Right cardiac atrium (tissue), 5 donors: ENCODE data around the gene TSEN34. TPM values are rescaled to one million over a fixed set of nuclear protein-coding genes. Genes with fewer than 3 reads are reported as not detected.
"Not testable (repeated sequence)": the region's sequence is repeated elsewhere in the genome, so short reads cannot be mapped to it uniquely, and the experiment has no call there.

Experiments
- ATAC-seq, 2 donors: fragments of 200-7000 bp; cut with Tn5 transposase; one replicate each; pipeline versions ENCODE4 v1.8.0 to v1.9.1; 2020; ENCODE audit warnings: moderate library complexity in 2 of 2, mild to moderate bottlenecking in 1 of 2
- DNase-seq, 3 donors: peaks; one replicate each; pipeline ENCODE4 v3.0.0-alpha.2; 2020
- H3K27ac ChIP-seq: one replicate; pipeline ENCODE4 v1.5.1; 2013; ENCODE audit warnings: mild to moderate bottlenecking, low read length, control low read depth, moderate library complexity
- H3K27me3 ChIP-seq: one replicate; pipeline ENCODE4 v1.6.1; 2013; ENCODE audit not compliant: control insufficient read depth, insufficient read depth
- H3K4me1 ChIP-seq: one replicate; pipeline ENCODE4 v1.6.1; 2013; ENCODE audit warnings: low read length; ENCODE audit not compliant: control insufficient read depth, insufficient read depth
- H3K4me3 ChIP-seq: one replicate; pipeline ENCODE4 v1.5.1; 2013; ENCODE audit warnings: low read length, control low read depth
- H3K9me3 ChIP-seq: one replicate; pipeline ENCODE4 v1.6.1; 2013; ENCODE audit warnings: low read length; ENCODE audit not compliant: control insufficient read depth
- WGBS: extraction: QIAGEN DNeasy Blood & Tissue Kit; methylation state at CpG from one replicate; pipeline ENCODE4 v1.1.7; 2013; 5-methylcytosine and 5-hydroxymethylcytosine counted together
- intact Hi-C, 4 donors: fragments of 100-400 bp; cut with DNase I; formaldehyde crosslinking; loops; one replicate each; pipeline versions ENCODE4 v1.11.0 to v1.14.0; 2022 to 2023
- polyA plus RNA-seq: library from polyadenylated mRNA; stranded (reverse); fragments of 200-250 nt; gene quantifications from one replicate; pipeline ENCODE4 v1.2.3, GENCODE V29; 2013
- total RNA-seq, 4 donors: library from RNA; stranded (reverse); fragmentation: NEBNext Ultra II Directional; extraction: Animal tissue kit (Norgen Biotek cat#: 25700); gene quantifications; one replicate each; pipeline ENCODE4 v1.2.1, GENCODE V29; 2021
- donor health status: healthy with polysubstance abuse.
- donor health status: DM: no; HTN: yes; CAD: no.
- donor health status: DM: no; HTN: no; CAD: no.
- donor health status: DM: no; HTN: yes; CAD: no; lungs with severe emphysema.
- donor health status: DM: yes; HTN: yes; CAD: no.

TSEN34 gene
- total and polyA plus RNA-seq, 5 donors: 17.6 to 22.1 (median 18.4) TPM

DNA sequence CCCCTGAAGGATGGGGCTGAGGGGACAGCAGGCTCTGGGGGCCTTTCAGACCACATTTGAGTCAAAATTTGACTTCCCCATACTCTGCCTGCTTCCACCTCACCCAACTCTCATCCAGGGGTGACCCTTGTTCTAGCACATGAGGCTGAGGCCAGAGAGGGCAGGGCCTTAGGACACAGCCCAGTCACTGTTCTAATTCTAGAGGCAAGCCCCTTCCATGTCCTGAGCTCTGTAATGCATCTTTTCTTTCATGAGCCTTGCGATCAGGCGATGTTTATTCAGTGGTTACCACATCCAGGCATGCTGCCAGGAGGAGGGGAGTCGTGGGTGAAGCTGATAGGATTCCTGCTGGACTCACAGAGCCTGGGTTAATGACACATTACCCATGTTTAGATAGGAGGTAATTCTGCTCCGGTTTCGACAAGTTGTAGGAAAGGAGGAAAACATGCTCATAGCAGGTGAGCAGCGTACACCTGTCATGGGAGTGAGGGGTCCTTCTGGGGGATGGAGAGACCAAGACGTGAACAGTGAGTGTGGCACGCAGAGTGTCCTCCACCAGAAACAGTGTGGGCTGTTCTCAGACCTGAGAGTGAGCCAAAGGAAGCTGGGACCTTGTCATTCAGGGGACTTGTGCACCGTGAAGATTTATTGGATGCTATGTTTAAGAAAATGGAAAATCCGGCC lies 18.8 kb downstream of the TSEN34 start:
- no peaks in the 10 kb centered on the region for H3K9me3 ChIP-seq
- intact Hi-C loops: no loop called here
- 29% methylated on average over 10 of the region's 10 CpGs for WGBS
- H3K27ac ChIP-seq: peak overlapping the region; percentile 86
- H3K27me3 ChIP-seq: no peaks in the 10 kb centered on the region
- peaks cover 16% of the 10 kb centered on the region for H3K4me1 ChIP-seq
- no peak overlapping the region for H3K4me3 ChIP-seq
- ATAC-seq (peak; percentile 76 to 78), DNase-seq (peak; percentile 91 to 95 (median 93))

DNA sequence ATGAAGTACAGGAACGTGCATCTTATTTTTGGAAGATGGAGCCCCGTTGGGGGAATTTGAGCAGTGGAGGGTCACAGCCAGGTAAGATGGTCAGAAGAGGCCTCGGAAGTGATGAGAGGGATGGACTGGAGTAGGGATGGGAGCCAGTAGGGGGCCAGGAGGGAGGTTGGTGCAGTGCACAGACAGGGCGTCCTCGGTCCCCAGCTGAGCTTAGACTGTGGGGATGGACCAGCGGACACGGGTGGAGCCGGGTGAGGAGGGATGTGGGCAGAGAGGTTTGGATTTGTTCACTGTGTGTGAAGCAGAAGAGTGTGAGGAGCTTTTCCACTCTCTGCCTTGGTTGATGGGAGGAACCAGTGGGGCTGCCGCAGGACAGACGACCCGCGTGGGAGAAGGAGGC lies 20.1 kb downstream of the TSEN34 start:
- H3K4me1 ChIP-seq: peaks cover 16% of the 10 kb centered on the region
- intact Hi-C loops: no loop called here
- H3K27me3 ChIP-seq: no peaks in the 10 kb centered on the region
- DNase-seq (peak in 1 of 3 donors; percentile 36), ATAC-seq (no peak)
- no peak overlapping the region for H3K4me3 ChIP-seq
- H3K27ac ChIP-seq: no peak overlapping the region
- WGBS: 87% methylated on average over 12 of the region's 12 CpGs
- H3K9me3 ChIP-seq: no peaks in the 10 kb centered on the region

DNA sequence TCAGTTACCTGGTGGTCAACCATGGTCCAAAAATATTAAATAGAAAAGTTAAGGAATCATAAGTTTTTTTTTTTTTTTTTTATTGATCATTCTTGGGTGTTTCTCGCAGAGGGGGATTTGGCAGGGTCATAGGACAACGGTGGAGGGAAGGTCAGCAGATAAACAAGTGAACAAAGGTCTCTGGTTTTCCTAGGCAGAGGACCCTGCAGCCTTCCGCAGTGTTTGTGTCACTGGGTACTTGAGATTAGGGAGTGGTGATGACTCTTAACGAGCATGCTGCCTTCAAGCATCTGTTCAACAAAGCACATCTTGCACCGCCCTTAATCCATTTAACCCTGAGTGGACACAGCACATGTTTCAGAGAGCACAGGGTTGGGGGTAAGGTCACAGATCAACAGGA lies 23.1 kb downstream of the TSEN34 start:
- WGBS: 36% methylated on average over 5 of the region's 5 CpGs
- DNase-seq, H3K4me3 ChIP-seq, intact Hi-C loops, ATAC-seq, H3K9me3 ChIP-seq, H3K27ac ChIP-seq, H3K27me3 ChIP-seq: not testable (repeated sequence)
- H3K4me1 ChIP-seq: peaks cover 11% of the 10 kb centered on the region

DNA sequence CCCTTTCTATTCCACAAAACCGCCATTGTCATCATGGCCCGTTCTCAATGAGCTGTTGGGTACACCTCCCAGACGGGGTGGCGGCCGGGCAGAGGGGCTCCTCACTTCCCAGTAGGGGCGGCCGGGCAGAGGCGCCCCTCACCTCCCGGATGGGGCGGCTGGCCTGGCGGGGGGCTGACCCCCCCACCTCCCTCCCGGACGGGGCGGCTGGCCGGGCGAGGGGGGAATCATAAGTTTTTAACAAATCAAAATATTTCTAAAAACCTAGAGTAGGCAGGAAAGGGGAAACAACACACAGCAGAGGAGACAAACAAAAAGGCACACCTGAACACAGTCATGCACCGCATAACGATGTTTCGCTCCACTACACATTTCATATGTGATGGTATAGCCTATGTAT lies 23.6 kb downstream of the TSEN34 start:
- H3K4me1 ChIP-seq, intact Hi-C loops, H3K27me3 ChIP-seq, H3K27ac ChIP-seq, H3K9me3 ChIP-seq, H3K4me3 ChIP-seq, ATAC-seq: not testable (repeated sequence)
- WGBS: 94% methylated on average over 16 of the region's 19 CpGs
- peak in 1 of 3 donors; percentile 11 for DNase-seq

DNA sequence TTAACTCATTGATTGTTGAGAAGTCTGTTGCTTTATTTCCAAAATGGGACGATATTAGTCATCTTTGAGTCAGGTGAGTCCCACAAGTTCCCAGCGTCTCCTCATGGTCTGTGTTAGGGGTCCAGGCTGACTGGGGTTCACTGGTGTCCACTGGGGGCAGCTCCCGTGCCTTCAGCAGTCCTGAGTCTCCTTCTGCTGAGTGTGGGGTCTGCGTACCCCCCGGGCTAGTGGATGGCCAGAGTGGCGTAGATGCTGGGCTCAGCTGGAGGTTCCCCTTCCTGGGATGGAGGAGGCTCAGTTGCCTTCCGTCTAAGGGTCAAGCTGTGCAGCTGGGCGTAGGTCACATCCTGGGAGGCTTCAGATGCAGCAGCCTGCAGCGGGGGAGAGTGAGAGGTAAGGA lies 25.8 kb downstream of the TSEN34 start:
- Histone ChIP-seq H3K4me1 (no peaks in the 10 kb centered on the region), H3K27ac (no peak overlapping the region), H3K9me3 (no peaks in the 10 kb centered on the region), H3K27me3 (no peaks in the 10 kb centered on the region), H3K4me3 (no peak overlapping the region)
- ATAC-seq (no peak), DNase-seq (peak in 1 of 3 donors; percentile 5)
- intact Hi-C loops: no loop called here
- 86% methylated on average over 9 of the region's 9 CpGs for WGBS

DNA sequence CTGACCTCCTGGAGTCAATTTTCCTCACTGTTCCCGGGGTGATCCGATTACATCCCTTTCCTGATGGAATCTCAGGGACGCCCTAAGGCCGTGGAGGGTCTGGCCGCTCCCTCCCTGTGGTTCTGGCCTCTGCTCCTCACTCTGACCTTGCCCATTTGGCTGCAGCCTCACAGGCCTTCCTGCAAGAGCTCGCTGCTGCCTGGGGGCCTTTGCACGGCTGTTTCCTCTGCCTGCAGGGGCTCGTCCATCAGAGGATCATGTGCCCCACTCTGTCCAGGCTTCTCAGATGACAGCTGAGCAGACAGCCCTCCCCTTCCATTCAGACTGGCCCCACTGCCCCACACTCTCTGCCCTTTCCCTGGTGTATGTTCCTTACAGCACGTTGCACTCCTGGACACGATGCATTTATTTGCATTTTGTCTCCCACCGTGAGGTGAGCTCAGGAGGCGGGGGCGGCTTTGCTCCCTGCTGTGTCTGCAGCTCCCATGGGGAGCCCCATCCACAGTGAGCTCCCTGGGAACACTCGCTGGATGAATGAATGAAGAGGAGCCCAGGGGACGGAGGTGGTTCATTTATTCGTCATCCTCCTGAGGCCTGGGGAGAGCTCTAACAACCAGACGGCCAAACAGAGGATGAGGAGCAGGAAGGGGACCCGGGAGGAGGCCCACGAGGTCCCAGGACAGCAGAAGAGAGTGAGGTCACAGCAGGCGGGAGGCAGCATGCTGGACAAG lies 26.6 kb downstream of the TSEN34 start:
- H3K4me1 ChIP-seq, intact Hi-C loops, H3K4me3 ChIP-seq, H3K27ac ChIP-seq, ATAC-seq, H3K9me3 ChIP-seq, H3K27me3 ChIP-seq, DNase-seq: not testable (repeated sequence)
- WGBS: 56% methylated on average over 16 of the region's 20 CpGs

DNA sequence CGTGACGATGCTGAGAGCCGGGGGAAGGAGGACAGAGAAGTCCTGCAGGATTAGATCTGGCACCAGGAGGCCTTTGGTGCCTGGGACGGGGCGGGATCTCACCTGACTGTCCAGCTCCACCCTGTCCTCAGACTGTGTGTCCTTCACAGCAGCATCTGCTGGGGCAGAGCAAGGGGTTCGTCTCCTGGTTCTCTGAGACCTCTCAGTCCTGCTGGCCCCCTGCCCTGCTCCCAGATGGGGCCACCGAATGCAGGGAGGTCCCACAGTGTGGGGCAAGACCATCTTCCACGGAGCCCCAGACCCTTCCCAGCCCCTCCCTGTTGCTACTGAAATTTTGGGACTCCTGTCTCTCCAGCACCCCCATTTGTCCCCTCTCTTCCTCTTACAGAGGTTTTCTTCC lies 27.2 kb downstream of the TSEN34 start:
- Histone ChIP-seq H3K27ac (no peak overlapping the region), H3K4me3 (no peak overlapping the region), H3K27me3 (no peaks in the 10 kb centered on the region), H3K9me3 (no peaks in the 10 kb centered on the region), H3K4me1 (no peaks in the 10 kb centered on the region)
- DNase-seq: no peak
- intact Hi-C loops: no loop called here
- 74% methylated on average over 8 of the region's 8 CpGs for WGBS
- ATAC-seq: no peak

GRCh38 chr19:54218960-54219661 lies 28.0 kb downstream of the TSEN34 start:
- intact Hi-C loops: no loop called here
- Histone ChIP-seq H3K27ac (no peak overlapping the region), H3K4me1 (no peaks in the 10 kb centered on the region), H3K9me3 (no peaks in the 10 kb centered on the region), H3K4me3 (no peak overlapping the region), H3K27me3 (no peaks in the 10 kb centered on the region)
- WGBS: 89% methylated on average over 27 of the region's 27 CpGs
- ATAC-seq: no peak
- no peak for DNase-seq

DNA sequence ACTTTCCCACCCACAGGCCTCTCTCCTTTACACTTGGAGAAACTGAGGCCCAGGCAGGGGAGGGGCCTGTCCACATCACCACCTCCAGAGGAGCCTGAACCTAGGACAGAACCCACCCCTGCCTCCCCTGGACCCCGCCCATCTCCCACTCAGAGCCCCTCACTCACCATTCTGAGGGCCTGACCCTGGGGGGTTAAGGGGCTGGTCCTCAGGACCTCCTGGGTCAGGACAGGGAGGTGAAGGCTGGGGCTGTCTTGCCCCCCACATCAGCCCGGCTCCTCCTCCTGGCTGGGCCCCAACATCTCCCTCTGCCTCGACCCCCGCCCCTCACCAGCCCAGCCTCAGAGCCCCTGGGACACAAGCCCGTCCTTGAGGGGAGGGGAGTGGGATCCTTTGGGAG lies 28.6 kb downstream of the TSEN34 start:
- not testable (repeated sequence) for H3K4me1 ChIP-seq, ATAC-seq, H3K27ac ChIP-seq, DNase-seq, H3K27me3 ChIP-seq, H3K4me3 ChIP-seq, H3K9me3 ChIP-seq
- WGBS: 70% methylated on average over 5 of the region's 5 CpGs
- intact Hi-C loops: loop anchor here in 1 of 4 donors (2.0 kb wide), 1 partner anchor 19 kb away; no protein-coding TSS in a partner anchor

- H3K4me3 ChIP-seq, H3K27me3 ChIP-seq, H3K9me3 ChIP-seq, H3K4me1 ChIP-seq, DNase-seq, H3K27ac ChIP-seq: not testable (repeated sequence)
- 71% methylated on average over 7 of the region's 7 CpGs for WGBS
- ATAC-seq: peak in 1 of 2 donors; percentile 4
- intact Hi-C loops: loop anchor here in 2 of 4 donors (2.0 kb wide), 2 partner anchors 17 to 19 kb away; no protein-coding TSS in a partner anchor
Measured at GRCh38 chr19:54221947-54222346, 30.8 kb downstream of the TSEN34 start.
